ENCODE data around the gene GRK7.
"Not testable (repeated sequence)": the region's sequence is repeated elsewhere in the genome, so short reads cannot be mapped to it uniquely, and the experiment has no call there.

The GRK7 gene

GRCh38 chr3:141754032-141754431, 9.2 kb upstream of the GRK7 start:
- DNase-seq (ENCODE audit: low read depth, low spot score): no peak

DNA sequence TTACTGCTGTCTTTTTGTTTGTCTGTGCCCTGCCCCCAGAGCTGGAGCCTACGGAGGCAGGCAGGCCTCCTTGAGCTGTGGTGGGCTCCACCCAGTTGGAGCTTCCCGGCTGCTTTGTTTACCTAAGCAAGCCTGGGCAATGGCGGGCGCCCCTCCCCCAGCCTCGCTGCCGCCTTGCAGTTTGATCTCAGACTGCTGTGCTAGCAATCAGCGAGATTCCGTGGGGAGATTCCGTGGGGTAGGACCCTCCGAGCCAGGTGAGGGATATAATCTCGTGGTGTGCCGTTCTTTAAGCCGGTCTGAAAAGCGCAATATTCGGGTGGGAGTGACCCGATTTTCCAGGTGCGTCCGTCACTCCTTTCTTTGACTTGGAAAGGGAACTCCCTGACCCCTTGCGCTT, 656 bp upstream of the GRK7 start:
- DNase-seq (ENCODE audit: low read depth, low spot score): not testable (repeated sequence)

- no peak for DNase-seq (ENCODE audit: low read depth, low spot score)
Observed at GRCh38 chr3:141764045-141764444, 837 bp downstream of the GRK7 start.

- no peak for DNase-seq (ENCODE audit: low read depth, low spot score)
Observed at GRCh38 chr3:141764465-141764864, 1.3 kb downstream of the GRK7 start.

DNA sequence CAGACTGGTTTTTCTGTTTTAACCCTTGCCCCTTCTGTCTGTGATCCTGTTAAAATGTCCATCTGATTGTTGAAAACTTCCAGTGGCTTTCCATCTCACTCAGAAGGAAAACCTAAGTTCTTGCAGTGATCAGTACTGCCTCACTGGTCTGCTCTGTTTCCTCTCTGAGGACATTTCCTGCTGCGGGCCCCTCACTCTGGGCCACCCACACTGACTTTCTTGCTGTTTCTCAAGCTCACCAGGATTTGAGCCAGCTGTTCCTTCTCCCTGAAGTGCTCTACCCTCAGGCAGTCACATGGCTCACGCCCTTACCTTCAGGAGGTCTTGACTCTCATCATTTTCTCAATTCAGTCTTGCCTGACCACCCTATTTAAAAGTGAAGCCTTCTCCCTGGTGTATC, 1.8 kb downstream of the GRK7 start:
- no peak for DNase-seq (ENCODE audit: low read depth, low spot score)

- no peak for DNase-seq (ENCODE audit: low read depth, low spot score)
Observed at GRCh38 chr3:141767066-141767465, 3.9 kb downstream of the GRK7 start.

- no peak for DNase-seq (ENCODE audit: low read depth, low spot score)
Observed at GRCh38 chr3:141769221-141769894, 6.2 kb downstream of the GRK7 start.

DNA sequence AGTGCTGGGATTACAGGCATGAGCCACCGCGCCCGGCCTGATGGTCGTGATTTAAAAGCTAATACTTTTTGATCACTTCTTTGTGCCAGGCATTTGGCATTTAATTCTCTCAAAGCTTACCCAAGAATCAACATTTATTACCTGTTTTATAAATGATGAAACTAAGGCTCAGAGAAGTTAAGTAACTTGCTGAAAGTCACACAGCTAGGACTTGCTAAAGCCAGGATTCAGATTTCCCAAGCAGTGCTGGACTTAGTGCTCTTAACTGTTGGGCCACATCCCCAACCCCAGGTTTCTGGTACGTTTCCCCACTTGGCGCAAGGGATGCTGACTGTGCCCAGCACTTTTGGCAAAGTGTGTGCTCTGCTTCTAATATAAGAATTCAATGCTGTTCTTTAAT, 10.5 kb downstream of the GRK7 start:
- DNase-seq (ENCODE audit: low read depth, low spot score): no peak

GRCh38 chr3:141776376-141776775, 13.2 kb downstream of the GRK7 start:
- DNase-seq (ENCODE audit: low read depth, low spot score): no peak

DNA sequence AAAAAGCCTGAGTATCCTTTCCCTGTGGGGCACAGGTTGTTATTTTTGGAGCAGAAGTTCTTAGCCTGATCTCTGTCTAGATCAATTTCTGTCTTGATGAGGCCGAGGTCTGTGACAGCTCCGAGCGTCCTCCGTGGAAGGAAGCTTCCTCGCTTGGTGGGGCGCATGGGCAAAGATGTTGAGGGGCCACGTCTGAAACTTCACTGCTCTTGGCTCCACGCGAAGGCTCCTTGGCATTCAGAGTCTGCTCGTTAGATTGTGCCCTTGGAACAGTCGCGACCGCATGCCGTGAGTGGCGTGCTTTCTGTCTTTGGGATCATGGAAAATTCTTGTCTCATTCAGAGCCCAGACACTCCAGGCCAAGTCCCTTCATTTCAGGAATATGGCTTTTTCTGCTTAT, 13.7 kb downstream of the GRK7 start:
- DNase-seq (ENCODE audit: low read depth, low spot score): no peak

DNA sequence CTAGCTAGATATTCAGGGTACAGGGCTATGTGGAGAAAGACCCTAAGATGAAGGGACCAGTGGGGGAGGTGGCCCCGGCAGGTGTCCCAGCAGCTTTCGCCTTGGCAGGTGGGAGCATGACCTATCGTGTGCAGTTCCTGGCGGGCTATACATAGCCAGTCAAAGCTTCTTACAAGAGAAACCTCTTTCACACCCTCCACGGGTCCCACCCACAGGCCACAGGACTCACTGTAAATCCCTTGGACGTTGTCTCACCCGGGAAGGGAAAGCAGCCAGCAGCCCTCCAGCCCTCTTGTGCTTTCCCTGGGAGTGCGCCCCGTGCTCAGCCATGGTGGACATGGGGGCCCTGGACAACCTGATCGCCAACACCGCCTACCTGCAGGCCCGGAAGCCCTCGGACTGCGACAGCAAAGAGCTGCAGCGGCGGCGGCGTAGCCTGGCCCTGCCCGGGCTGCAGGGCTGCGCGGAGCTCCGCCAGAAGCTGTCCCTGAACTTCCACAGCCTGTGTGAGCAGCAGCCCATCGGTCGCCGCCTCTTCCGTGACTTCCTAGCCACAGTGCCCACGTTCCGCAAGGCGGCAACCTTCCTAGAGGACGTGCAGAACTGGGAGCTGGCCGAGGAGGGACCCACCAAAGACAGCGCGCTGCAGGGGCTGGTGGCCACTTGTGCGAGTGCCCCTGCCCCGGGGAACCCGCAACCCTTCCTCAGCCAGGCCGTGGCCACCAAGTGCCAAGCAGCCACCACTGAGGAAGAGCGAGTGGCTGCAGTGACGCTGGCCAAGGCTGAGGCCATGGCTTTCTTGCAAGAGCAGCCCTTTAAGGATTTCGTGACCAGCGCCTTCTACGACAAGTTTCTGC, 15.0 kb downstream of the GRK7 start:
- no peak for DNase-seq (ENCODE audit: low read depth, low spot score)

DNA sequence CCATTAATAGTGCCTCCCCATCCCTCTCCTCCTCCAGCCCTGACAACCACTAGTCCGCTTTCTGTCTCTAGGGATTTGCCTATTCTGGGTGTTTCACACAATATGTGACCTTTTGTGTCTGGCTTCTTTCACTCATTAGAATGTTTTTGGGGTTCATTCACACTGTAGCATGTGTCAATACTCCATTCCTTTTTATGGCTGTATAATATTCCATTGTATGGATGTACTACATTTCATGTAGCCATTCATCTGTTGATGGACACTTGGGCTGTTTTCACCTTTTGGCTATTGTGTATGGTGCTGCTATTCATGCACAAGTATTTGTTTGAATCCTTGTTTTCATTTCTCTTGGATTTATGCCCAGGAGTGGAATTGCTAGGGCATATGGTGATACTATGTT, 16.5 kb downstream of the GRK7 start:
- DNase-seq (ENCODE audit: low read depth, low spot score): no peak

- DNase-seq (ENCODE audit: low read depth, low spot score): no peak
Observed at GRCh38 chr3:141782386-141782932, 19.3 kb downstream of the GRK7 start.

GRCh38 chr3:141783632-141784031, 20.4 kb downstream of the GRK7 start:
- DNase-seq (ENCODE audit: low read depth, low spot score): no peak

DNA sequence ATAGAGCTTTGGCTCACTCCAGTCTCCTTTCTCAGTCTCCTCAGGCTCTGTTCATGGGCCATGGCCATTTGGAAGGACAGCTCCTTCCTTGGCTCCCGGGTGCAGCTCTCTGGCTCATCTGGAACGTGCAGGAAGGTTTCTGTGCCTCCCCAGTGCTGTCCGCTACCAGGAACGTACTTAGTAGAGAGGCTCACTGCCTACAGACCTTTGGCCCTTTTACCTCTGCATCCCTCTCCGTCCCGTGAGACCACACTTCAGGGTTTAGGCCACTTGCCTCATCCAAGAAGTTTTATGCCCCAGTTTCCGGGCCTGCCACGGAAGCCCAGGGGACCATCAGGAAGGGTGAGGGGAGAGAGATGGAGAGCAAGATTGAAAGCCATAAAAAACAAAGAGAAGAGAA, 20.9 kb downstream of the GRK7 start:
- DNase-seq (ENCODE audit: low read depth, low spot score): no peak

GRCh38 chr3:141784531-141784930, 21.3 kb downstream of the GRK7 start:
- DNase-seq (ENCODE audit: low read depth, low spot score): no peak

- no peak for DNase-seq (ENCODE audit: low read depth, low spot score)
Observed at GRCh38 chr3:141788149-141788548, 24.9 kb downstream of the GRK7 start.

- not testable (repeated sequence) for DNase-seq (ENCODE audit: low read depth, low spot score)
Observed at GRCh38 chr3:141788750-141789149, 25.5 kb downstream of the GRK7 start.

GRCh38 chr3:141789281-141789680, 26.1 kb downstream of the GRK7 start:
- no peak for DNase-seq (ENCODE audit: low read depth, low spot score)

DNA sequence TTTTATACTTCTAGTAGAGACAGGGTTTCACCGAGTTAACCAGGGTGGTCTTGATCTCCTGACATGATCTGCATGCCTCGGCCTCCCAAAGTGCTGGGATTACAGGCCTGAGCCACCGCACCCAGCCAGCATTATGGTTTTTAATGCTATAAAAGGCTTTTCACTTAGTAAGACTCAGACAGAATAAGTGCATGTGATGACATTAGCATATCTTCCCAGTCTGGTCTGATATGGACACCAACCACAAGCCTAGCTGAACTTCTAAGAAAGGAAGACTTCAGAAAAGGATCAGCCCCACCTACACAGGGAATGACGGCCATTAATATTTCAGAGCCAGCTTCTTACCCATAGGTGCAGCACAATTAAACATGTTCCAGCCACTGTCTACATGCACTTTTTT, 27.0 kb downstream of the GRK7 start:
- DNase-seq (ENCODE audit: low read depth, low spot score): no peak

DNA sequence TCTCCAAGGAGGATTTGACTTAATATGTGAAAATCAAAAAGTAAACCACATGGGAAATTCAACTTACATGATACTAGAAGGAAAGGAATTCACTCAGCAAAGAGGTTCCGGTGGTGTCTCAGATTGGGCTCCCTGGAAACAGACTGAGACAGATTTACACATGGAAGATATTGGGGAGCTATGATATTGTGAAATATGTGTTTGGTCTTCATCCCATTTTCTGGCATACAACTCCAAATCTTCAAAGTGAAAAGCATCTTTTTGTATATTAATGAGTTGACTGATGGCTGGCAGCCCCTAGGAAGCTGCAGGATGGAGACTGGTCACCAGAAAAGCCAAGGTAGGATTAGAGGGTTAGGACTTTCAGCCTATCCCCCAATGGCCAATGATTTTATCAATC, 29.3 kb downstream of the GRK7 start:
- DNase-seq (ENCODE audit: low read depth, low spot score): no peak

GRCh38 chr3:141793476-141794260, 30.5 kb downstream of the GRK7 start:
- DNase-seq (ENCODE audit: low read depth, low spot score): no peak

Data from smooth muscle cell of the brain vasculature (primary cell).